ENCODE measurements around the gene CLEC19A.

Gene CLEC19A

DNA sequence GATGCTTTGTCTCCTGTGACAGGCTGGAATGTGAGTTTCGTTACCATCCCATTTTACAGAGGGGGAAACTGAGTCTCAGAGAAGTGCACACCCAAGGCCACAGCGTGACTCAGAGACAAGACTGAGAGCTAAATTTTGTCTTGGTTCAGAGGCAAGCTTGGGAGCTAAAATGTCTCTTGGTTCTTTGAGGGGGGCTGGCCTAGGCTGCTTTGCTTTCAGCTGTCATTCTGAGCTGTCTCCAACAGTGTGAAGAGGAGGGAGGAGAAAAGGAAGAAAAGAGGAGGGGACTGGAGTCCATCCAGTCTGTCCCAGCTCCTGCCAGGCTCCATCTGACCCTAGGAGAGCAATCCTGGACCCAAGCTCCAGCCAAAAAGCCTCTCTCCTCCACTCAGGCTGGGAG, at the start of gene CLEC19A:
CLEC19A (plus strand) TSS at position 301 of the 400 bp plus-strand sequence. CDS start 121 bp downstream, outside the sequence.
- DNase-seq (ENCODE audit: low read depth in 1 of 2, low spot score in 1 of 2): no peak

DNA sequence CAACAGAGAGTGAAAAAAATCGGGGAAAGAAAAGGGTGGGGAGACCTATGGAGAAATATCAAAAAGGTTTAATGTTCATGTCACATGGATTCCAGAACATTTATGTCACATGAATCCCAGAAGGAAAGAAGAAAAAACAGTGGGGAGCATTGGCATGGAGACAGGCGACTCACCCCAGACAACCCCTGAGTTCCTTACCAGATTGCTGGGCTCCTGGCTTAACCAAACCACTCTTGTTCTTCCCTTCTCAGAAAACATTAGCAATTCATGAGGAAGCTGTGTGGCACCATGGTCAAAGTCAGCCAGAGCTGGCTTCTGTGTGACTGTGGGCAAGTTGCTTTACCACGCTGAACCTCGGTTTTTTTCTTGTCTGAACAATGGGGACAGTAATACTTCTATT, 49.6 kb upstream of the CLEC19A start:
- DNase-seq (ENCODE audit: low read depth in 1 of 2, low spot score in 1 of 2): no peak

DNA sequence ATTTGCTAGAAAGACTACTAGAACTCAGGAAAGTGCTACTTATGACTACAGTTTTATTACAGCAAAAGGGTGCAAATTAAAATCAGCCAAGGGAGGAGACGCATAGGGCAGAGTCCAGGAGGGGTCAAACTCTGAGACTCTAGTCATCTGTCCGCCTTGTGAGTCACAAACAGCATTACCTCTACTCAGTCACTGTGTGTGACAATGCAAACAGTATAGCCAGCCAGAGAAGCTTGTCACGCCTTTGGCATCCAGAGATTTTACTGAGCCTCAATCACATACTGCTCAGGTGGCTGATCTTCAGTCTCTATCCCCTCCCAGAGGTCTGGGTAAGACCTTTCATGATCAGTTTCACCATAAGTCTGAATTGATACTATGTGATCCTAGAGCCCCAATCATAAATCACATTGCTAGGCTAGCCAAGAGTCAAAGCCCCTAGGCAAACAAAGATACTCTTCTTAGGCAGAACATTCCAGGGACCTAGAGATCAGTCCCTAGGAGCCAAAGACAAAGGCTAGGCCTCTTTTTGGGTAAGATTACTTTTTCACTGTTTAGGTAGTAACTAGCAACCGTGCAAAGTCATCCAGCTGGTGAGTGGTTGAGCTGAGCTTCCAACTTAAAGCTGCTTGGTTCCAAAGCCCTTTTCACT, 48.8 kb upstream of the CLEC19A start:
- DNase-seq (ENCODE audit: low read depth in 1 of 2, low spot score in 1 of 2): no peak

DNA sequence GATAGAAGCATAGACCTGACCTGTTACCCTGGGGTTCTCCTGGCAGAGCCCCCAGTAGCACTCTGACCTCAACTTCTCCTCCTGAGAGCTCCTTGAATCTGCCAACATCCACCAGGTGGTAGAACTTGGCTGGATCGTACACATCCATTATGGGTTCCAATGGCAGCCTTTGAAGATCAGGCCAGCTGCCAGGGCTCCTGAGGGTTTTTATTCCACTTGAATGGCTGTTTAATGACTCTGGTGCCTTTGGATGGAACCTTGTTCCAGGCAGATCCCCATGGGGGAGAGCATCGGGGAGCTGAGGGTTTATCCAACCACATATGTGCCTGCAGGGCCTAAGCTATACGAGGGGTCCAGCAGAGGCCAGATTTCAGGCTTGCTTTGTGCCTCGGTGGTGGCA, 47.1 kb upstream of the CLEC19A start:
- DNase-seq (ENCODE audit: low read depth in 1 of 2, low spot score in 1 of 2): no peak

DNA sequence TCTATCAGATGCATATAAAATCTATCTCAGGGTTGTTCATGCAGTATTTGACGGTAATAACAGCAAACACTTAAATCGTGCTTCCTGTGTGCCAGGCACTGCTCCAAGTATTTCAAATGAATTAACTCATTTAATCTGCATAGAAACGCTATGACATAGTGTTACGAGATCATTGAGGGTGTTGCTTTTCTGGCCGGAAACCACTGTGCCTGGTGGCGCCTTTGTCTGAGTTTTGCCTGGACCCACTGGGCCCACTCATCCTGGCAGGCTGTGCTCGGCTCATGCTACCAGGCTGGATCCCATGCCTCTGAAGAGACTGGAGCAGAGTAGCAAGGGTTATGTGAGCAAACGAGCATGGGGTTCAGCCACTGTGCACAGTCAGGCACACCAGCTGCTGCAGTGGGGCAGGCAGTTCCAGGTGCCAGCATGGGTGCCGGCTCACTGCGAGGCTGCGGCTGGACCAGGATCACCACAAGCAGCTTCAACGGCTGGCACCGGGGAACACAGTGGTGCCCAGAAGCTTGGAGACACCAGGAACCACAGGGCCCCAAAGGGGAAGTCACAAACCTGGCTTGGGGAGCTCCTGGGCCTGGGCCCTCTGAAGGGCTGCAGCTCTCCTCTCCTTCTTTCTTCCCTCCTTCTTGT, 45.9 kb upstream of the CLEC19A start:
- no peak for DNase-seq (ENCODE audit: low read depth in 1 of 2, low spot score in 1 of 2)

GRCh38 chr16:19240494-19240893, 45.0 kb upstream of the CLEC19A start:
- DNase-seq (ENCODE audit: low read depth in 1 of 2, low spot score in 1 of 2): no peak

DNA sequence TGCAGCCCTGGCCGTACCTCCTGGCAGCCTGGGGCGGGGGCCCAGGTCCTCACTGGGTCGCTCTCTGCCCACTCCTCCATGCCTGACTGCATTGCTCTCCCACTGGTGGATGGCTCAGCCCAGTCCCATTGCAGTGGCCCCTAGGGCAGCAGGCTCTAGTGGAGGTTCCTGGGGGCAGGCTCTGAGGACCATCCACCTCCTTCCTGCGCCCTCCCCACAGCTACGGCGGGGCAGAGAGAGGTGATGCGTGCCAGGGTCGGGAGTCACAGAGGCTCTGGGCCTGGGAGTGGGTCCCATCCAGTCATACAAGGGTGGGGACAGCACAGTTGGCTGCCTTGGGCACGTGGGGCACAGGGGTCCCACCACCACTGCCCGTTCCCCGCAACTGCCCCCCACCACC, 44.0 kb upstream of the CLEC19A start:
- DNase-seq (ENCODE audit: low read depth in 1 of 2, low spot score in 1 of 2): no peak

DNA sequence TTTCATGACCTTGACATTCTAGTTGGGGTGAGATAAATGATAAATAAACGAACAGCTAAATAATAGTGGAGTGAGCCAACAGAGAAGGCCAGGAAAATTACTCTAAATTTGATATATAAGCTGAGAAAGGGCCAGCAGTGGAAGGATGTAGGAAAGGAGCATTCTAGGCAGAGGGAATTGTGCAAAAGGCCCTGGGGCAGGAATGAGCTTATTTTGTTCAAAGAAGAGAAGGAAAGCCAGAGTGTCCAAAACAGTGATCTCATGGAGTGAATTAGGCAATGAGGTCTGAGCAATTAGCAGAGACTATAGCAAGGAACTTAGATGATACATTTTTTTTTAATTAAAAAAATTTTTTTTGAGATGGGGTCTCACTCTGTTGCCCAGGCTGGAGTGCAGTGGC, 43.3 kb upstream of the CLEC19A start:
- no peak for DNase-seq (ENCODE audit: low read depth in 1 of 2, low spot score in 1 of 2)

DNA sequence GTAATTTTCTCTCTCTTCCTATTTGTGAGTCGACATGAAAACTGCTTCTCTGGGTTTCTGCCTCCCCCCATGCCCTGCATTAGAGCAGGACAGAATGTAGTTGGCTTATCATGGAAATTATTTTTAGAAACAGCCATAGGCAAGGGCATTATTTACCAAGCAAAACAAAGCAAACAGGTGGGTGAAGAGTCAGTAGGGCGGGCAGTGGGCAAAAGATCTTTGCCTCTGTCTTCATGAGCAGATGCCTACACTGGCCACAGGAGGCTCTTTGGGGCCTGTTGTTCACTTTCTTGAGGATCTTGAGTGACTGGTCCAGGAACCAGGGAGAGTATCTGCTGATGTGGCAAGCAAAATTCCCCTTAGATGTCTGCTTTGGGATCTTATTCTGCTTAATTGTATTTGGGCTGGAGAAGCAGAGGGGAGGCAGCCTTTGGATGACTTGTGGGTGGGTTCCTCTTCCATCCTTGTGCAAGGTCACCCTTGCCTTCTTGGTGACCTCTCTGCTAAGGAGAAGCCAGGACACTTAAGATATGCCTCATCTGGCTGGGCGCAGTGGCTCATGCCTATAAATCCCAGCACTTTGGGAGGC, 42.5 kb upstream of the CLEC19A start:
- DNase-seq (ENCODE audit: low read depth in 1 of 2, low spot score in 1 of 2): no peak

- DNase-seq (ENCODE audit: low read depth in 1 of 2, low spot score in 1 of 2): no peak
Measured at GRCh38 chr16:19245326-19245925, 40.1 kb upstream of the CLEC19A start.

DNA sequence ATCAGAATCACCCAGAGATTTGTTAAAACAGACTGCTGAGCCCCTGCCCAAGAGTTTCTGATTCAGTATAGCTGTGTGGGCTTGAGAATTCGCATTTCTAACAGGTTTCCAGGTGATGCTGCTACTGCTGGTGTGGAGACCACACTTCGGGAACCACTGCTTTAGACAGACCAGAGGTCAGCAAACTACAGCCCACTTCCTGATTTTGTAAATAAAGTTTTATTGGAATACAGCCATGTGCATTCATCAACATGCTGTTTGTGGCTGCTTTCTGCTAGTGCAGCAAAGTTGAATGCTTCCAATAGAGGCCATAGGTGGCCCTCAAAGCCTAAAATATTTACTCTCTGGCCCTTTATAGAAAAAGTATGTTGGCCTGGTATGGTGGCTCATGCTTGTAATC, 32.6 kb upstream of the CLEC19A start:
- DNase-seq (ENCODE audit: low read depth in 1 of 2, low spot score in 1 of 2): no peak

- no peak for DNase-seq (ENCODE audit: low read depth in 1 of 2, low spot score in 1 of 2)
Measured at GRCh38 chr16:19254611-19255010, 30.9 kb upstream of the CLEC19A start.

DNA sequence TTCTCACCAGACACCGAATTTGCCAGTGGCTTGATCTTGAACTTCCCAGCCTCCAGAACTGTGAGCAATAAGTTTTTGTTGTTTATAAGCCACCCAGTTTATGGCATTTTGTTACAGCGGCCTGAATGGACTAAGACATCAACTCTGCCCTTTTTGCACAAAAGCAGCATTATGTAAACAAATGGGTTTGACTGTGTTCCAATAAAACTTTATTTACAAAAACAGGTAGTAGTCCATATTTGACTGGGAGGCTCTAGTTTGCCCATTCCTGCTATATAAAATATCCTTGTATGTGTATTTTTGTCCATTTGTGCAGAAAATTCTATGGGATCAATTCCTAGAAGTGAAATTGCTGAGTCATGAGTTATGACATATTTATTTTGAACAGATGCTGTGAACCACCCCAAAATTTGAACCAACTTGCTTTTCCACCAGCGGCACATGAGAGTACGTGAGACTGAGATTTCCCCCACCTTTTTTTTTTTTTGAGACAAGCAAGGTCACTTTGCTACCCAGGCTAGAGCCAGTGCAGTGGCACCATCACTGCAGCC, 21.3 kb upstream of the CLEC19A start:
- DNase-seq (ENCODE audit: low read depth in 1 of 2, low spot score in 1 of 2): no peak

GRCh38 chr16:19265380-19265930, 20.1 kb upstream of the CLEC19A start:
- no peak for DNase-seq (ENCODE audit: low read depth in 1 of 2, low spot score in 1 of 2)

DNA sequence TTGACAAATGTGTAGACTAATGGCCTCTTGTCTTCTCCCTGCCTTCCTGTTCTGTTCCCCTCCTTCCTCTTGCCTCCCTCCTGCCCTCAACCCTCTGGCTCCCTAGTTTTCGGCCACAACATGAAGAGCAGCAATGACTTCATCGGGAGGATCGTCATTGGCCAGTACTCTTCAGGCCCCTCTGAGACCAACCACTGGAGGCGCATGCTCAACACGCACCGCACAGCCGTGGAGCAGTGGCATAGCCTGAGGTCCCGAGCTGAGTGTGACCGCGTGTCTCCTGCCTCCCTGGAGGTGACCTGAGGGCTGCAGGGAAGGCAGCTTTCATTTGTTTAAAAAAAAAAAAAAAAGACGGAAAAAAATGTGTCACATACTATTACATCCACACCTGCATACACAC, 18.8 kb upstream of the CLEC19A start:
- no peak for DNase-seq (ENCODE audit: low read depth in 1 of 2, low spot score in 1 of 2)

GRCh38 chr16:19269098-19269497, 16.4 kb upstream of the CLEC19A start:
- no peak for DNase-seq (ENCODE audit: low read depth in 1 of 2, low spot score in 1 of 2)

- DNase-seq (ENCODE audit: low read depth in 1 of 2, low spot score in 1 of 2): no peak
Measured at GRCh38 chr16:19274165-19274797, 11.2 kb upstream of the CLEC19A start.

- no peak for DNase-seq (ENCODE audit: low read depth in 1 of 2, low spot score in 1 of 2)
Measured at GRCh38 chr16:19278403-19278802, 7.1 kb upstream of the CLEC19A start.

DNA sequence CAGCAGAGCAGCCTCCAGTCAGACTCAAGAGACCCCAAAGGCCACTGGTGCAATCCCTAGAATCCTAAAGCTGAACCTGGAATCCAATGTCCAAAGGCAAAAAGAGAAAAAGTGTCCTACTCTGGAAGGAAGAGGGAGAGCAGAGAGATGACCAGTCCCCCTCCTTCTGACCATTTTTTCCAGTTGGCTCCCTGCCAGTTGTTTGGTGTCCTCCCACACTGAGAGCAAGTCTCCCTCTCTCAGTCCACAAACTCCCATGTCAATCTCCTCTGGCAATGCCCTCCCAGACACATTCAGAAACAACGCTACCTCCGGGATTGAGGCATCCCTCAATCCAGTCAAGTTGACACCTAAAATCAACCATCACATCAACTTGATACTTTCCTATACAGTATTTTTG, 4.3 kb upstream of the CLEC19A start:
- no peak for DNase-seq (ENCODE audit: low read depth in 1 of 2, low spot score in 1 of 2)

DNA sequence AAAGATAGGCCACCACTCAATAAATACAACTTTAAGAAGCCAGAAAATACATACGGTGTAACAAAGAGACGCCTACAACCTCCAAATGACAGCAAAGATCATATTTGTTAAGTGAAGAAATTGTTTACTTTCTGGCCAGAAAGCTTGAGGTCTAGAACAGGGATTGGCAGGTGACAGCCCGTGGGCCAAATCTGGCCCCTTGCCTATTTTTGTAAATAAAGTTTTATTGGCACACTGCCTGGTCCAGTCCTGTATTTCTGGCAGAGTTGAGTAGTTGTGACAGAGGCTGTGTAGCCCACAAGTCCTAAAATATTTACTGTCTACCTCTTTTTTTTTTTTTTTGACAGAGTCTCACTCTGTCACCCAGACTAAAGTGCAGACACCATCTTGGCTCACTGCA, 3.4 kb upstream of the CLEC19A start:
- DNase-seq (ENCODE audit: low read depth in 1 of 2, low spot score in 1 of 2): no peak

DNA sequence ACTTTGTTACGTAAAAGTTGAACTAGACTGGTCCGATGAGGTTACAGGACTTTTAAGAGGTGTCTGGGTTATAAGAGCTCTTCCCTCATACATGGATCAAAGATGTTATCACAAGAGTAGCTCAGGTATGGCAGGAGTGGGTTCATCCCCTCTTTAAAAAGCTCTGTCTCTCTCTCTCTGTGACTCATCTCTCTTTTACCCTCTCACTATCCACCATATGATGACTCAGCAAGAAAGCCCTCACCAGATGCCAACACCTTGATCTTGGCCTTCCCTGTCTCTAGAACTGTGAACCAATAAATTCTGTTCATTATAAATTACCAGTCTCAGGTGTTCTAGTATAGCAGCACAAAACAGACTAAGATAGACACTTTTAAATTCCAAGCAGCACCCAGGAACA, 1.9 kb upstream of the CLEC19A start:
- no peak for DNase-seq (ENCODE audit: low read depth in 1 of 2, low spot score in 1 of 2)
